ENCODE results near the gene BAZ1B. TPM values are rescaled to one million over a fixed set of nuclear protein-coding genes. Genes with fewer than 3 reads are reported as not detected.
"Not testable (repeated sequence)": the region's sequence is repeated elsewhere in the genome, so short reads cannot be mapped to it uniquely, and the experiment has no call there.

The BAZ1B gene
- total RNA-seq, 4 donors from 2014 or later = 18.8 to 40.4 (median 27.4) TPM

DNA sequence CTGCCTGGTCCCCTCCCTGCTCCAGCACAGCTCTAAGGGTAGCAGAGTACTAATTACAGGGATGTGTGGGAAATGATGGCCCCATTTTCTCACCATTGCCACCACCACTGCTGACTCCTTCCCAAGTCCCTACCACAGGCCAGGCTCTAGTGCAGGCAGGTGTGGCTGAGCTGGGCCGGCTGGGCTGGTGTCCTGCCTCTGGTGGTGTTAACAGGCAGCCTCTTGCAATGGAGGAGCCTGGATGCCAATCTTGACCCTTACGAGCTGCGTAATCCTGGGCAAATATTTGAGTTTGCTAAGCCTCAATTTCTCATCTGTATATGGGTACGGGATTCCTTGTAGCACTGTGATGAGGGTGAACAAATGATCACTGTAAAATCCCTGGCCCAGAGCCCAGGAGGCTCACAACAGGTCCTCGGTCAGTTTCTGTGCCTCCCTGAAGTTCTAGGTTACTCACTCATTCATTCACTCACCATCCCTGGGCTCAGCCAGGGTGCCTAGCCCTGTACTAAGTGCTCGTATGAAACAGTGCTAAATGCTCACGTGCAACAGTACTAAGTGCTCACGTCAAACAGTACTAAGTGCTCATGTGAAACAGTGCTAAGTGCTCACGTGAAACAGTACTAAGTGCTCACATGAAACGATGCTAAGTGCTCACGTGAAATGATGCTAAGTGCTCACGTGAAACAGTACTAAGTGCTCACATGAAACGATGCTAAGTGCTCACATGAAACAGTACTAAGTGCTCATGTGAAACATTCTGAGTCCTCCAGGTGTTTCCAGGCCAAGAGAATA, 90.9 kb downstream of the BAZ1B start:
- H3K27me3 ChIP-seq = peaks cover 0 to 60% (median 0%) of the 10 kb centered on the region in 4 donors
- no peak for DNase-seq
- H3K9me3 ChIP-seq = peaks cover 0 to 6% (median 0%) of the 10 kb centered on the region in 3 donors
- H3K4me1 ChIP-seq = peaks cover 0 to 17% (median 0%) of the 10 kb centered on the region in 3 donors
- WGBS, 2 donors = 77 to 86% methylated on average over 10 to 13 of the region's 13 CpGs
- H3K4me3 ChIP-seq = no peak overlapping the region
- no peak for TF ChIP-seq POLR2A (IDR thresholded peaks at IDR 0.05)
- TF ChIP-seq, protein P1, sequence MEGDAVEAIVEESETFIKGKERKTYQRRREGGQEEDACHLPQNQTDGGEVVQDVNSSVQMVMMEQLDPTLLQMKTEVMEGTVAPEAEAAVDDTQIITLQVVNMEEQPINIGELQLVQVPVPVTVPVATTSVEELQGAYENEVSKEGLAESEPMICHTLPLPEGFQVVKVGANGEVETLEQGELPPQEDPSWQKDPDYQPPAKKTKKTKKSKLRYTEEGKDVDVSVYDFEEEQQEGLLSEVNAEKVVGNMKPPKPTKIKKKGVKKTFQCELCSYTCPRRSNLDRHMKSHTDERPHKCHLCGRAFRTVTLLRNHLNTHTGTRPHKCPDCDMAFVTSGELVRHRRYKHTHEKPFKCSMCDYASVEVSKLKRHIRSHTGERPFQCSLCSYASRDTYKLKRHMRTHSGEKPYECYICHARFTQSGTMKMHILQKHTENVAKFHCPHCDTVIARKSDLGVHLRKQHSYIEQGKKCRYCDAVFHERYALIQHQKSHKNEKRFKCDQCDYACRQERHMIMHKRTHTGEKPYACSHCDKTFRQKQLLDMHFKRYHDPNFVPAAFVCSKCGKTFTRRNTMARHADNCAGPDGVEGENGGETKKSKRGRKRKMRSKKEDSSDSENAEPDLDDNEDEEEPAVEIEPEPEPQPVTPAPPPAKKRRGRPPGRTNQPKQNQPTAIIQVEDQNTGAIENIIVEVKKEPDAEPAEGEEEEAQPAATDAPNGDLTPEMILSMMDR (IDR thresholded peaks at IDR 0.05) = no peak
- no peaks in the 10 kb centered on the region for H3K36me3 ChIP-seq
- no peak overlapping the region for H3K27ac ChIP-seq
- intact Hi-C loops (cut with DNase I) = loop anchor here (10.0 kb wide), 1 partner anchor 106 kb away; the partner anchor contains the start of genes FKBP6 and TRIM50

DNA sequence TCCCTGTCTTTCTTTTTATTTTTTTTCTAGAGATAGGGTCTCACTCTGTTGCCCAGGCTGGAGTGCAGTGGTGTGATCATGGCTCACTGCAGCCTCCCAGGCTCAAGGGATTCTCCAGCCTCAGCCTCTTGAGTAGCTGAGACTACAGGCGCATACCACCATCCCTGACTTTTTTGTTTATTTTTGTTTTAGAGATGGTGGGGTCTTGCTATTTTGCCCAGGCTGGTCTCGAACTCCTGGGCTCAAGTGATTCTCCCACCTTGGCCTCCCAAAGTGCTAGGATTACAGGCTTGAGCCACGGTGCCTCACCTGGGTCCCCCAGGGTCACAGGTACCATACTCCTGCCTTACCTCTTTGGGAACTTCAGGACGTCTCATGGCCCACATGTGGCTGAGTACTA, 91.6 kb downstream of the BAZ1B start:
- H3K36me3 ChIP-seq, H3K27ac ChIP-seq, H3K4me3 ChIP-seq, DNase-seq, H3K9me3 ChIP-seq: not testable (repeated sequence)
- Histone ChIP-seq H3K27me3 (peaks cover 0 to 55% (median 0%) of the 10 kb centered on the region in 4 donors), H3K4me1 (peaks cover 0 to 17% (median 0%) of the 10 kb centered on the region in 3 donors)
- WGBS, 2 donors = 79 to 100% methylated on average over 1 to 4 of the region's 4 CpGs
- intact Hi-C loops (cut with DNase I) = loop anchor here (10.0 kb wide), 1 partner anchor 106 kb away; the partner anchor contains the start of genes FKBP6 and TRIM50

DNA sequence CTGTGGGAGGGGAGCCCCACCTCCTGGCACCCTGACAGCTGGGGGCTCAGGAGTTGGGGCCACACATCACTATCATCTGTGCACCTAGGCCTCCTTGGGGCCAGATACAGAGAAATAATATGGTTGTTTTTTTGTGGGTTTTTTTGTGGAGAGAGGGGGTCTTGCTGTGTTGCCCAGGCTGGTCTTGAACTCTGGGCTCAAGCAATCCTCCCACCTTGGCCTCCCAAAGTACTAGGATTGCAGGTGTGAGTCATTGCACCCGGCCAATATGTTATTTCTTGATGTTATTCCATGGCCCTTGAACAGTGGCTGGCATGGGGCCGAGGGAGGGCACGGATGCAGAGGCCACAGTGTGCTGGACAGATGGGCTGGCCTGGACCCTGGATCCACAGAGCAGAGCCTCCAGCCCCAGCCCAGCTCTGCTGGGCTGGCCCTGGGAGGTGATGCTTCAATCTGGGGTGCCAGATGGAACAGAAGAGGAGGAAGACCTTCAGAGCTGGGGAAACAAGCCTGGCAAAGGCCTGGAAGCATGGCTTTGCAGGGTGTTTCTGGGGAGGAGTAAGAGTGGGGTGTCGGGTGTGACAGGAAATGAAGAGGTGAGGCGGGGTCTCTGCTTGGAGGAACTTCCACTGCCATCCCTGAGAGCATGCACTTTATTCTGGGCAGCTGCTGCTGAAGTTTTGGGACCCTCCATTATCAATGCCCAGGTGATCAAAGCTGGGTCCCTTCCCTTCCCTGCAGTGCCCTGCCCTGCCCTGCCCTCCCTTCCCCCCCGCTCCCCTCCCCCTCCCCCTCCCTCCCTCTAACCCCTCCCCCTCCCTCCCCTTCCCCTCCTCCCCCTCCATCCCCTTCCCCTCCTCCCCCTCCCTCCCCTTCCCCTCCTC, 92.2 kb downstream of the BAZ1B start:
- Histone ChIP-seq H3K36me3 (no peaks in the 10 kb centered on the region), H3K4me3 (no peak overlapping the region), H3K9me3 (peaks cover 0 to 6% (median 0%) of the 10 kb centered on the region in 3 donors), H3K27ac (no peak overlapping the region), H3K4me1 (peaks cover 0 to 17% (median 0%) of the 10 kb centered on the region in 3 donors), H3K27me3 (peaks cover 0 to 48% (median 0%) of the 10 kb centered on the region in 4 donors)
- TF ChIP-seq, protein P1 (IDR thresholded peaks at IDR 0.05) = no peak
- TF ChIP-seq POLR2A (IDR thresholded peaks at IDR 0.05) = no peak
- WGBS, 2 donors = 61 to 70% methylated on average over 3 to 5 of the region's 6 CpGs
- intact Hi-C loops (cut with DNase I) = loop anchor here (10.0 kb wide), 1 partner anchor 105 kb away; the partner anchor contains the start of genes FKBP6 and TRIM50
- DNase-seq = no peak

DNA sequence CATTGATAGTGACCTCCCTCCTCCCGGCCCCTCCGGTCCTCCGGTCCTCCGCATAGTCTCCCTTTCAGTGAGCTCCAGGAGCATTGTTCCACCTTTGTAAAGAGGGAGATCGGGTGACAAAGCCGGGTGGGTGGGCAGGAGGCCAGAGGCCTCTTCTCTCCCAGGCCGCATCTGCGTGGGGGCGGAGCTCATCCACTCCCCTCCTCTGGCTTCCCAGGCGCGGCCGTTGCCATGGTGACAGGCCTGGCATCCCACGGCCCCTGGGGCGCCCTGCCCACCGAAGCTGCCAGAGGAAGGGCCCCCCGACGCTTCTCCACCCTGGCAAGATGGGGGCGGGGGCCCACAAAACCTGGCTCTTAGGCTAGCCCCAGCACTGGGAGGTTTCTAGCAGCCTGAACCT, 92.9 kb downstream of the BAZ1B start:
- TF ChIP-seq POLR2A (IDR thresholded peaks at IDR 0.05) = no peak
- TF ChIP-seq, protein P1 (IDR thresholded peaks at IDR 0.05) = no peak
- no peak overlapping the region for H3K4me3 ChIP-seq
- H3K4me1 ChIP-seq = peaks cover 0 to 18% (median under 1%) of the 10 kb centered on the region in 3 donors
- no peak for DNase-seq
- H3K27ac ChIP-seq = no peak overlapping the region
- H3K27me3 ChIP-seq = peaks cover 0 to 48% (median 0%) of the 10 kb centered on the region in 4 donors
- no peaks in the 10 kb centered on the region for H3K36me3 ChIP-seq
- H3K9me3 ChIP-seq = peaks cover 0 to 2% (median 0%) of the 10 kb centered on the region in 3 donors
- 40% methylated on average over 2 of the region's 18 CpGs; no CpG with 5 or more reads in 1 of the 2 donors for WGBS, 2 donors
- intact Hi-C loops (cut with DNase I) = no loop called here

DNA sequence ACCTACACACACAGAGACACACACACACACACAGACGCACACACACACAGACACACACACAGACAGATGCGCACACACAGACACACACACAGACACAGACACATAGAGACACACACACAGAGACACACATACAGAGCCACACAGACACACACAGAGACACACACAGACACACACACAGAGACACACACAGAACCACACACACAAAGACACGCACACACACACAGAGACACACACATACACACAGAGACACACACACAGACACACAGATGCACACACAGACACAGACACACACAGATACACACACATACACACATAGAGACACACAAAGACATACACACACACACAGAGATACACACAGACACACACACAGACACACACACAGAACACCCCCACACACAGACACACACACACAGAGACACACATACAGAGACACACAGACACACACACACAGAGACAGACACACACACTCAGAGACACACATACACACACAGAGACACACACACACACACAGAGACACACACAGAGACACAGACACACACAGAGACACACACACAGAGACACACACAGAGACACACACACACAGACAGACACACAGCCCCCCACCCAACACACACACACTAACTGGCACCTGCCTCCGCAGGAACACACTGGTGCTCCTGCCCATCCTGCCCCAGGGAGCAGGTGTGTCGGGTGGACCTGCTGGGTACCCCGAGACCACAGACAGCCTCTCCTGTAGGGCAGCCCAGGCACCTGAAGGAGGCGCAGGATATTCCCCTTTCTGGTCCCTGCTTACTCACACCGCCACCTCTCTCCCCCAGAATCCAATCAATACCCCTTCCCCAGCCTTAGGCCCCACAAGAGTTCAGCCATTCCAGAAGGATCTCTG, 93.9 kb downstream of the BAZ1B start:
- no peak for TF ChIP-seq POLR2A (IDR thresholded peaks at IDR 0.05)
- TF ChIP-seq, protein P1 (IDR thresholded peaks at IDR 0.05) = no peak
- Histone ChIP-seq H3K36me3 (no peaks in the 10 kb centered on the region), H3K9me3 (no peaks in the 10 kb centered on the region), H3K27ac (no peak overlapping the region), H3K27me3 (peaks cover 0 to 48% (median 0%) of the 10 kb centered on the region in 4 donors), H3K4me1 (peaks cover 0 to 15% (median 8%) of the 10 kb centered on the region in 3 donors), H3K4me3 (no peak overlapping the region)
- no peak for DNase-seq
- intact Hi-C loops (cut with DNase I) = no loop called here
- WGBS, 2 donors = 79 to 100% methylated on average over 1 to 4 of the region's 8 CpGs

Data from esophagus squamous epithelium (tissue), 5 donors.